ENCODE results near the gene DDX47. TPM values are rescaled to one million over a fixed set of nuclear protein-coding genes. Genes with fewer than 3 reads are reported as not detected.

The DDX47 gene
- total RNA-seq, 1 donor from 2014 or later = 42.0 TPM

DNA sequence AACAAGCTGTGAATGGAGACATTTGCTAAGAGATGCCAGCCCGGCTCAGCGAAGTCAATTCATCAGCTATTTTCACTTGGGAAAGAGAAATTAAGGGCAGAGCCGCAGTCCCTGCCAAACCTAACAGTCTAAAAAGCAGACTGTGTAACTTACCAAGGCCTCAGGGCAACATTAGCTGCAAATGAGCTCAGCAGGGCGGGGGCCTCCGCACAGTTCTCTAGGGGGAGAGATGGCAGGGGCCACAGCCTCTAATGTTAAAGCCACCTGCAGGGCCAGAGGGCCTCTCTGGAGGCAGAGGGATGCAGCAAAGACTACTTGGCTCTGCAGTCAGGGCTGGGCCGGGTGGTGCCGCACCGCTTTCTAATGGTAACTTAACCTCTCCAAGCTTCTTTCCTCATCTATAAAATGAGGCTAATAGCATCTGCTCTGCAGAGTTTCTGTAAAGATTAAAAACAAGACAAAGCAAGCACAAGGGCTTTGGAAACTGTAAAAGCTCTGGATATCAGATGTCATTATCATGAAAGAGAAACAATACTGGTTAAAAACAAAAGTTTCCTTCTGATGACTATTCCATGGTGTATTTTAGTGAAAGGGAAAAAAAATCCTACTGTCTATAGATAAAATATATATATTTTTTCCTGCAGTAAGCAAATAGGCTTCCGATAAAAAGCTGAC, 64.8 kb downstream of the DDX47 start:
- Histone ChIP-seq H3K27ac (peak overlapping the region; percentile 16), H3K9me3 (no peaks in the 10 kb centered on the region), H3K36me3 (no peaks in the 10 kb centered on the region), H3K4me1 (no peaks in the 10 kb centered on the region), H3K27me3 (no peaks in the 10 kb centered on the region), H3K4me3 (no peak overlapping the region)
- intact Hi-C loops (cut with DNase I) = no loop called here
- DNase-seq (ENCODE audit: extremely low spot score in 2 of 2) = no peak
- TF ChIP-seq, protein P1, sequence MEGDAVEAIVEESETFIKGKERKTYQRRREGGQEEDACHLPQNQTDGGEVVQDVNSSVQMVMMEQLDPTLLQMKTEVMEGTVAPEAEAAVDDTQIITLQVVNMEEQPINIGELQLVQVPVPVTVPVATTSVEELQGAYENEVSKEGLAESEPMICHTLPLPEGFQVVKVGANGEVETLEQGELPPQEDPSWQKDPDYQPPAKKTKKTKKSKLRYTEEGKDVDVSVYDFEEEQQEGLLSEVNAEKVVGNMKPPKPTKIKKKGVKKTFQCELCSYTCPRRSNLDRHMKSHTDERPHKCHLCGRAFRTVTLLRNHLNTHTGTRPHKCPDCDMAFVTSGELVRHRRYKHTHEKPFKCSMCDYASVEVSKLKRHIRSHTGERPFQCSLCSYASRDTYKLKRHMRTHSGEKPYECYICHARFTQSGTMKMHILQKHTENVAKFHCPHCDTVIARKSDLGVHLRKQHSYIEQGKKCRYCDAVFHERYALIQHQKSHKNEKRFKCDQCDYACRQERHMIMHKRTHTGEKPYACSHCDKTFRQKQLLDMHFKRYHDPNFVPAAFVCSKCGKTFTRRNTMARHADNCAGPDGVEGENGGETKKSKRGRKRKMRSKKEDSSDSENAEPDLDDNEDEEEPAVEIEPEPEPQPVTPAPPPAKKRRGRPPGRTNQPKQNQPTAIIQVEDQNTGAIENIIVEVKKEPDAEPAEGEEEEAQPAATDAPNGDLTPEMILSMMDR (IDR thresholded peaks at IDR 0.05) = no peak

MicroRNAs encoded within 50 kb of the gene (microRNA counts, 767-probe panel; counts per million panel counts)
- microRNA hsa-miR-613 = 238 to 261 counts per million in 2 donors

Small RNA genes within 50 kb of the gene (microRNA-seq; reads per million reads assigned to microRNA genes)
- not detected for gene MIR613 (ENCODE audit: borderline number of aligned reads, borderline replicate concordance)

Small RNA genes within 50 kb of the gene (small RNA-seq; reads per million reads assigned to genes)
- gene AC007215.1 (not detected), gene MIR613 (not detected)

Other genes starting within 250 kb of the DDX47 start
- 29.0 TPM for gene CREBL2, start 201.5 kb upstream of the DDX47 start, total RNA-seq
- gene GPR19, start 117.2 kb upstream of the DDX47 start, total RNA-seq = not detected
- gene CDKN1B, start 96.0 kb upstream of the DDX47 start, total RNA-seq = 52.5 TPM
- gene APOLD1, start 27.7 kb upstream of the DDX47 start, total RNA-seq = 127 TPM
- gene GPRC5A, start 78.2 kb downstream of the DDX47 start, total RNA-seq = 26.8 TPM
- not detected for gene GPRC5D, start 138.8 kb downstream of the DDX47 start, total RNA-seq
- gene HEBP1, start 186.9 kb downstream of the DDX47 start, total RNA-seq = 47.6 TPM
- 11.0 TPM for gene FAM234B, start 231.0 kb downstream of the DDX47 start, total RNA-seq